ENCODE results near the gene NPEPL1. TPM values are rescaled to one million over a fixed set of nuclear protein-coding genes. Genes with fewer than 3 reads are reported as not detected.

The NPEPL1 gene
- polyA plus RNA-seq, 2 of the 4 experiments (the other 2 are of a cell fraction) = 8.6 to 34.6 TPM

DNA sequence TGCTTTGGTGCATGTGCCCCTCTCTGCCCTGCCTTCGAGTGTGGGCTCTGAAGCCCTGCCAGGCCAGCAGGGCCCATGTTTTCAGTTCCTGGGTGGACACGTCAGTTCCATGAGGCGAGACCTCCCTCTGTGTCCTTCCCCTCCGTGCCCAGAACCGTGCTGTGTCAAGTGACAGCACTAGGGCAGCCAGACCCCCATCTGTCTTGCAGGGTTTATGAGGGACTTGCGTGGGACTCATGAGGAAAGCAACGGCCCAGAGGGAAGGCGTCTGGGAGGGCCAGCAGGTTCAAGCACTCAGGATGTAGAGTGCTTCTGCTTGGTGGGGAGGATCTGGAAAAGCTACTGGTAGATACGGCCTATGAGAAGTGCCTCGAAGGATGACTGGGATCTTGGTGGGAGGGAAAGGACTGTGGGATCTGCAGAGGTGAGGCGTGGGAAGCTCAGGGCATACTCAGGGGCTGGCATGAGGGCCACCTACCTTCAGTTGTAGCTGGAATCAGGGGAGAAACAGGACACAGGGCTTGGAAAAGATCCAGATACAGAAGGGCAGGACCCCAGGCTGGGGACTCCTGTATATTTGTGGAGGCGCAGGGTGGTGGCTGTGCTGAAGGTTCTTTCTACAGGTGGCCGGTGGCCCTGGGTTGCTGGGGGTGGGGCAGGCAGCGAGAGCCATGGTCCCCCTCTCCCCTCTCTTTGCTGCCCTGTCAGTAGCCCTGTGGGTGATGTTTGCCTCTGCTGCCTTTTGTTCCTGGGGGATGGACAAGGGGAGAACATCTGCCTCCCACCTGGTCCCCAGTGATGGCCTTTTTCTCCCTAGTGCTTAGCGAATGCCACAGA lies 5.5 kb downstream of the NPEPL1 start:
- Histone ChIP-seq H3K9me3 (no peaks in the 10 kb centered on the region), H3K4me2 (no peak overlapping the region), H3K27ac (no peak overlapping the region), H3K4me3 (no peak overlapping the region), H3K4me1 (peaks cover 14% of the 10 kb centered on the region; the same call in 1 of the 3 replicates)
- CTCF ChIA-PET = no interaction called here
- no peak for FAIRE-seq
- POLR2A ChIA-PET = no interaction called here
- no peak for DNase-seq (ENCODE audit: low read depth in 1 of 2, low spot score in 1 of 2)
- 88% methylated on average over 14 of the region's 15 CpGs for whole genome bisulfite sequencing (ENCODE audit: missing lambda C conversion rate)
- no peak for ATAC-seq
- TF ChIP-seq HOXA7 (CRISPR knock-in tag; IDR thresholded peaks at IDR 0.05) (no peak), EHMT2 (IDR thresholded peaks at IDR 0.05; ENCODE audit: low read depth) (no peak), CHD2 (IDR thresholded peaks at IDR 0.05; ENCODE audit: low read length, partially characterized antibody) (no peak), CHD4 (IDR thresholded peaks at IDR 0.05; ENCODE audit: borderline replicate concordance) (no peak), ZC3H11A (IDR thresholded peaks at IDR 0.05) (no peak), KDM5A (IDR thresholded peaks at IDR 0.05) (no peak), NFE2L2 (conservative IDR thresholded peaks at IDR 0.05; ENCODE audit: low read length) (no peak), KDM1A (IDR thresholded peaks at IDR 0.05; ENCODE audit: low read depth) (no peak), ZNF302 (CRISPR knock-in tag; IDR thresholded peaks at IDR 0.05) (no peak)
- TF ChIP-seq, protein P1, sequence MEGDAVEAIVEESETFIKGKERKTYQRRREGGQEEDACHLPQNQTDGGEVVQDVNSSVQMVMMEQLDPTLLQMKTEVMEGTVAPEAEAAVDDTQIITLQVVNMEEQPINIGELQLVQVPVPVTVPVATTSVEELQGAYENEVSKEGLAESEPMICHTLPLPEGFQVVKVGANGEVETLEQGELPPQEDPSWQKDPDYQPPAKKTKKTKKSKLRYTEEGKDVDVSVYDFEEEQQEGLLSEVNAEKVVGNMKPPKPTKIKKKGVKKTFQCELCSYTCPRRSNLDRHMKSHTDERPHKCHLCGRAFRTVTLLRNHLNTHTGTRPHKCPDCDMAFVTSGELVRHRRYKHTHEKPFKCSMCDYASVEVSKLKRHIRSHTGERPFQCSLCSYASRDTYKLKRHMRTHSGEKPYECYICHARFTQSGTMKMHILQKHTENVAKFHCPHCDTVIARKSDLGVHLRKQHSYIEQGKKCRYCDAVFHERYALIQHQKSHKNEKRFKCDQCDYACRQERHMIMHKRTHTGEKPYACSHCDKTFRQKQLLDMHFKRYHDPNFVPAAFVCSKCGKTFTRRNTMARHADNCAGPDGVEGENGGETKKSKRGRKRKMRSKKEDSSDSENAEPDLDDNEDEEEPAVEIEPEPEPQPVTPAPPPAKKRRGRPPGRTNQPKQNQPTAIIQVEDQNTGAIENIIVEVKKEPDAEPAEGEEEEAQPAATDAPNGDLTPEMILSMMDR (IDR thresholded peaks at IDR 0.05) = no peak

DNA sequence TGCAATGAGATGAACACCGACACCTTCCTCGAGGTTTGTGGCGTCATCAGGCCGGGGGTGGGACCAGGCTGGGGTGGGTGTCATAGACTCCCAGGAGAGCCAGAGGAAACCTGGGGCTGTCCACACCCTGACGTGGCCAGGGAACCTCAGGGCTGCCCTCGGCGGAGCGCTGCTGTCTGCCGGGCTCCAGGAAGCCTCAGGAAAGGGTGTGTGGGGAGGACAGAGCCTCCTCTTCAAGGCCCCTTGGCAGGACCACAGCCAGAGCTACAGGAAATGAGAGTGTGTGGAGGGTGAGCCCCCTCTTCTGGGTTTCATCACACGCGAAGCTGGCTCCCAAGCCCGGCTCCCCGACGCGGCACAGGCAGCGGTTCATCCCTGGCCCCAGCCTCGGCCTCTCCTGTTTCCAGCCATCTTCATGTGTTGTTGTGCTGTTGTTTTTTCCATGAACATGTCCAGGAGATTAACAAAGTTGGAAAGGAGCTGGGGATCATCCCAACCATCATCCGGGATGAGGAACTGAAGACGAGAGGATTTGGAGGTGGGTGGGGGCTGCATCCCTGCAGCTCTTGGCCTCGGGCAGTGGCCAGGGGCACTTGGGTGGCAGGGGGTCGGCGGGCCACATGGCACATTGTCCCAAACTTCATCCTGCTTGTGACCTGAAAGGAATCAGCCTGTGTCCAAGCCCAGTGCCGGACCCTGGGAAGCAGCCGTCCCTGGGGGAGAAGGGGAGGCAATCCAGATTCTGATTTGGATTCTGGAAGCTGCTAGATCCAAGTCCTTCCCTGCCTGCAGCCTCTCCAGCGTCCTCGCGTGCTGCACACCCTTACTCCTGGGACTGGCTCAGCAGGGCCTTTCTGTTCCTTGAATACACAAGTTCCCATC lies 6.4 kb downstream of the NPEPL1 start:
- ATAC-seq (no peak), DNase-seq (ENCODE audit: low read depth in 1 of 2, low spot score in 1 of 2) (no peak), FAIRE-seq (no peak)
- TF ChIP-seq EHF (CRISPR knock-in tag; IDR thresholded peaks at IDR 0.05) = no peak
- TF ChIP-seq RARB (CRISPR knock-in tag; IDR thresholded peaks at IDR 0.05) = no peak
- TF ChIP-seq, protein P2, sequence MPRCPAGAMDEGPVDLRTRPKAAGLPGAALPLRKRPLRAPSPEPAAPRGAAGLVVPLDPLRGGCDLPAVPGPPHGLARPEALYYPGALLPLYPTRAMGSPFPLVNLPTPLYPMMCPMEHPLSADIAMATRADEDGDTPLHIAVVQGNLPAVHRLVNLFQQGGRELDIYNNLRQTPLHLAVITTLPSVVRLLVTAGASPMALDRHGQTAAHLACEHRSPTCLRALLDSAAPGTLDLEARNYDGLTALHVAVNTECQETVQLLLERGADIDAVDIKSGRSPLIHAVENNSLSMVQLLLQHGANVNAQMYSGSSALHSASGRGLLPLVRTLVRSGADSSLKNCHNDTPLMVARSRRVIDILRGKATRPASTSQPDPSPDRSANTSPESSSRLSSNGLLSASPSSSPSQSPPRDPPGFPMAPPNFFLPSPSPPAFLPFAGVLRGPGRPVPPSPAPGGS (IDR thresholded peaks at IDR 0.05) = no peak
- TF ChIP-seq, protein P3, sequence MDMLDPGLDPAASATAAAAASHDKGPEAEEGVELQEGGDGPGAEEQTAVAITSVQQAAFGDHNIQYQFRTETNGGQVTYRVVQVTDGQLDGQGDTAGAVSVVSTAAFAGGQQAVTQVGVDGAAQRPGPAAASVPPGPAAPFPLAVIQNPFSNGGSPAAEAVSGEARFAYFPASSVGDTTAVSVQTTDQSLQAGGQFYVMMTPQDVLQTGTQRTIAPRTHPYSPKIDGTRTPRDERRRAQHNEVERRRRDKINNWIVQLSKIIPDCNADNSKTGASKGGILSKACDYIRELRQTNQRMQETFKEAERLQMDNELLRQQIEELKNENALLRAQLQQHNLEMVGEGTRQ (IDR thresholded peaks at IDR 0.05) = no peak
- TF ChIP-seq FOSL2 (IDR thresholded peaks at IDR 0.05) = no peak
- TF ChIP-seq FOSL2 (CRISPR knock-in tag; IDR thresholded peaks at IDR 0.05) = no peak
- no peak for TF ChIP-seq SREBF2 (IDR thresholded peaks at IDR 0.05)
- TF ChIP-seq GATA3 (IDR thresholded peaks at IDR 0.05; ENCODE audit: borderline replicate concordance) = no peak
- no peak for TF ChIP-seq MAFK (IDR thresholded peaks at IDR 0.05; ENCODE audit: partially characterized antibody)
- no peak for TF ChIP-seq CHD2 (IDR thresholded peaks at IDR 0.05; ENCODE audit: low read length, partially characterized antibody)
- TF ChIP-seq, protein P4, sequence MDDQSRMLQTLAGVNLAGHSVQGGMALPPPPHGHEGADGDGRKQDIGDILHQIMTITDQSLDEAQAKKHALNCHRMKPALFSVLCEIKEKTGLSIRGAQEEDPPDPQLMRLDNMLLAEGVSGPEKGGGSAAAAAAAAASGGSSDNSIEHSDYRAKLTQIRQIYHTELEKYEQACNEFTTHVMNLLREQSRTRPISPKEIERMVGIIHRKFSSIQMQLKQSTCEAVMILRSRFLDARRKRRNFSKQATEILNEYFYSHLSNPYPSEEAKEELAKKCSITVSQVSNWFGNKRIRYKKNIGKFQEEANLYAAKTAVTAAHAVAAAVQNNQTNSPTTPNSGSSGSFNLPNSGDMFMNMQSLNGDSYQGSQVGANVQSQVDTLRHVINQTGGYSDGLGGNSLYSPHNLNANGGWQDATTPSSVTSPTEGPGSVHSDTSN (IDR thresholded peaks at IDR 0.05) = no peak
- no peak for TF ChIP-seq HOXB5 (CRISPR knock-in tag; IDR thresholded peaks at IDR 0.05)
- TF ChIP-seq, protein P5, sequence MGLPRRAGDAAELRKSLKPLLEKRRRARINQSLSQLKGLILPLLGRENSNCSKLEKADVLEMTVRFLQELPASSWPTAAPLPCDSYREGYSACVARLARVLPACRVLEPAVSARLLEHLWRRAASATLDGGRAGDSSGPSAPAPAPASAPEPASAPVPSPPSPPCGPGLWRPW (IDR thresholded peaks at IDR 0.05) = no peak
- TF ChIP-seq RFX5 (IDR thresholded peaks at IDR 0.05) = no peak
- no peak for TF ChIP-seq EHMT2 (IDR thresholded peaks at IDR 0.05; ENCODE audit: low read depth)
- no peak for TF ChIP-seq ZFP36 (IDR thresholded peaks at IDR 0.05; ENCODE audit: borderline replicate concordance, partially characterized antibody)
- TF ChIP-seq, protein P1 (IDR thresholded peaks at IDR 0.05) = no peak
- TF ChIP-seq, protein P6, sequence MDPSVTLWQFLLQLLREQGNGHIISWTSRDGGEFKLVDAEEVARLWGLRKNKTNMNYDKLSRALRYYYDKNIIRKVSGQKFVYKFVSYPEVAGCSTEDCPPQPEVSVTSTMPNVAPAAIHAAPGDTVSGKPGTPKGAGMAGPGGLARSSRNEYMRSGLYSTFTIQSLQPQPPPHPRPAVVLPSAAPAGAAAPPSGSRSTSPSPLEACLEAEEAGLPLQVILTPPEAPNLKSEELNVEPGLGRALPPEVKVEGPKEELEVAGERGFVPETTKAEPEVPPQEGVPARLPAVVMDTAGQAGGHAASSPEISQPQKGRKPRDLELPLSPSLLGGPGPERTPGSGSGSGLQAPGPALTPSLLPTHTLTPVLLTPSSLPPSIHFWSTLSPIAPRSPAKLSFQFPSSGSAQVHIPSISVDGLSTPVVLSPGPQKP (IDR thresholded peaks at IDR 0.05; ENCODE audit: low read depth, low read length) = no peak
- TF ChIP-seq CBX2 (IDR thresholded peaks at IDR 0.05; ENCODE audit: borderline replicate concordance, low read depth) = no peak
- ChIA-PET POLR2A (no interaction called here), CTCF (interaction anchor here (1.0 kb wide), 1 partner anchor 14 kb away, joined by 3 read pairs; no protein-coding TSS in a partner anchor)
- WGBS (ENCODE audit: missing lambda C conversion rate) = 93% methylated on average over 21 of the region's 27 CpGs
- Histone ChIP-seq H3K27ac (no peak overlapping the region), H3K4me3 (no peak overlapping the region), H3K4me2 (no peak overlapping the region), H3K9me3 (no peaks in the 10 kb centered on the region), H3K4me1 (peaks cover 6% of the 10 kb centered on the region; the same call in 1 of the 3 replicates)

Measured in A549 (cell line).